GM23248 (cell line): Measurements from ENCODE around the gene MVD.

Experiments
- EZH2 ChIP-seq: fragments of 200-600 bp; sonication (generic); IDR thresholded peaks from 2 replicates; pipeline ENCODE4 v1.6.1; 2018; ENCODE audit warnings: antibody characterized with exemption, mild to moderate bottlenecking; ENCODE audit not compliant: insufficient read depth, poor library complexity, severe bottlenecking
- EZH2phosphoT487 ChIP-seq: fragments of 200-600 bp; sonication (generic); IDR thresholded peaks from 2 replicates; pipeline ENCODE4 v1.6.1; 2018; ENCODE audit warnings: antibody characterized with exemption, moderate library complexity, mild to moderate bottlenecking, low read depth; ENCODE audit not compliant: insufficient read depth

GRCh38 chr16:88673716-88674379 is 11.0 kb upstream of the MVD start:
- TF ChIP-seq EZH2phosphoT487 (no peak), EZH2 (no peak)
